Suprapubic skin (tissue), 4 donors: ENCODE data around the gene RNF150.

Source experiments
- POLR2A ChIP-seq, 2 donors: fragments of 450-650 bp; IDR thresholded peaks; one replicate each; pipeline ENCODE4 v1.6.1; 2017; ENCODE audit warnings: antibody characterized with exemption in 2 of 2, mild to moderate bottlenecking in 2 of 2, moderate library complexity in 2 of 2
- POLR2AphosphoS5 ChIP-seq, 3 donors: sonication (generic); formaldehyde crosslinking; IDR thresholded peaks; one replicate each; pipeline ENCODE4 v1.6.1; 2017; ENCODE audit warnings: antibody characterized with exemption in 3 of 3
- TF ChIP-seq, protein P1 (sequence below), 2 donors: fragments of 200-600 bp in 1 of 2; fragments of 450-650 bp in 1 of 2; sonication (generic) in 1 of 2; IDR thresholded peaks; one replicate each; pipeline ENCODE4 v1.5.1; 2016 to 2019; ENCODE audit warnings: antibody characterized with exemption in 2 of 2, mild to moderate bottlenecking in 1 of 2, moderate library complexity in 1 of 2

DNA sequence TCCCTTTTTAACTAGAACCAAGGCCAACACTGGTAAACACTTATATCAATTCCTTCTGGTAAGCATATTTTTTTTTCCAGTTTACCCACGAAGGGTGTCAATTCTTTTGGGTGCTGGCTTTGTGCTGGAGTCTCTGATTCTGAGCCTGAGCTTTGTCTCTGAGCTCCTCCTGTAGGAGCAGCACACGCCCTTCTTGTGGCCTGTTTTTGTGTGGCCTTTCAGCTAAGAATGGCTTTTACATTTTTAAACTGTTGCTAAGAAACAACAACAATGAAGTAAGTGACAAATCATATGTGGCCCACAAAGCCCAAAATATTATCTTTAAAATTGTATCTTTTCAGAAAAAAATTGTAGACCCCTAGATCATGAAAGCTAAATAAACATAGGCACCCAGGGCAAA lies 279.1 kb downstream of the RNF150 start:
- TF ChIP-seq, protein P1, sequence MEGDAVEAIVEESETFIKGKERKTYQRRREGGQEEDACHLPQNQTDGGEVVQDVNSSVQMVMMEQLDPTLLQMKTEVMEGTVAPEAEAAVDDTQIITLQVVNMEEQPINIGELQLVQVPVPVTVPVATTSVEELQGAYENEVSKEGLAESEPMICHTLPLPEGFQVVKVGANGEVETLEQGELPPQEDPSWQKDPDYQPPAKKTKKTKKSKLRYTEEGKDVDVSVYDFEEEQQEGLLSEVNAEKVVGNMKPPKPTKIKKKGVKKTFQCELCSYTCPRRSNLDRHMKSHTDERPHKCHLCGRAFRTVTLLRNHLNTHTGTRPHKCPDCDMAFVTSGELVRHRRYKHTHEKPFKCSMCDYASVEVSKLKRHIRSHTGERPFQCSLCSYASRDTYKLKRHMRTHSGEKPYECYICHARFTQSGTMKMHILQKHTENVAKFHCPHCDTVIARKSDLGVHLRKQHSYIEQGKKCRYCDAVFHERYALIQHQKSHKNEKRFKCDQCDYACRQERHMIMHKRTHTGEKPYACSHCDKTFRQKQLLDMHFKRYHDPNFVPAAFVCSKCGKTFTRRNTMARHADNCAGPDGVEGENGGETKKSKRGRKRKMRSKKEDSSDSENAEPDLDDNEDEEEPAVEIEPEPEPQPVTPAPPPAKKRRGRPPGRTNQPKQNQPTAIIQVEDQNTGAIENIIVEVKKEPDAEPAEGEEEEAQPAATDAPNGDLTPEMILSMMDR (IDR thresholded peaks at IDR 0.05) = no peak
- no peak for TF ChIP-seq POLR2AphosphoS5 (IDR thresholded peaks at IDR 0.05)
- no peak for TF ChIP-seq POLR2A (IDR thresholded peaks at IDR 0.05)
